Kasumi-1 (cell line): ENCODE data around the gene ALS2.
A peak's percentile ranks its signal among the peaks of the same experiment; 100 is the strongest.
"Not testable (repeated sequence)": the region's sequence is repeated elsewhere in the genome, so short reads cannot be mapped to it uniquely, and the experiment has no call there.

Source experiments
- DNase-seq, 2 experiments: peaks; one replicate each; lab custom pipeline; 2025; lab: John Stamatoyannopoulos, UW

The ALS2 gene

GRCh38 chr2:201674794-201675193, 105.9 kb downstream of the ALS2 start:
- DNase-seq = no peak

GRCh38 chr2:201674298-201674697, 106.4 kb downstream of the ALS2 start:
- DNase-seq = peak; percentile 39 to 41

- DNase-seq = no peak
Observed at GRCh38 chr2:201673546-201673945, 107.2 kb downstream of the ALS2 start.

GRCh38 chr2:201671205-201671604, 109.5 kb downstream of the ALS2 start:
- DNase-seq = not testable (repeated sequence)

- DNase-seq = no peak
Observed at GRCh38 chr2:201669865-201670264, 110.9 kb downstream of the ALS2 start.

- no peak for DNase-seq
Observed at GRCh38 chr2:201668402-201668910, 112.3 kb downstream of the ALS2 start.

- no peak for DNase-seq
Observed at GRCh38 chr2:201664334-201664733, 116.4 kb downstream of the ALS2 start.

- DNase-seq = peak; percentile 87 to 90
Observed at GRCh38 chr2:201661366-201661765, 119.4 kb downstream of the ALS2 start.

GRCh38 chr2:201660293-201660895, 120.3 kb downstream of the ALS2 start:
- peak; percentile 79 to 82 for DNase-seq

- DNase-seq = no peak
Observed at GRCh38 chr2:201656740-201657139, 124.0 kb downstream of the ALS2 start.

- no peak for DNase-seq
Observed at GRCh38 chr2:201656102-201656501, 124.6 kb downstream of the ALS2 start.

- peak in 1 of 2 experiments; percentile 10 for DNase-seq
Observed at GRCh38 chr2:201654616-201655384, 125.9 kb downstream of the ALS2 start.

GRCh38 chr2:201653221-201653620, 127.5 kb downstream of the ALS2 start:
- no peak for DNase-seq
